Aorta (tissue), 5 donors: ENCODE measurements around the gene MTCL1. TPM values are rescaled to one million over a fixed set of nuclear protein-coding genes. Genes with fewer than 3 reads are reported as not detected.

Experiments
- ATAC-seq: fragments of 200-7000 bp; cut with Tn5 transposase; one replicate; pipeline ENCODE4 v1.9.1; 2022; ENCODE audit warnings: moderate library complexity; ENCODE audit not compliant: low FRiP score
- DNase-seq, 2 donors: peaks; one replicate each; pipeline ENCODE4 v3.0.0-alpha.2; 2020
- H3K27ac ChIP-seq, 2 donors: one replicate each; pipeline ENCODE4 v1.5.1; 2013; ENCODE audit warnings: low read length in 2 of 2, mild to moderate bottlenecking in 2 of 2, moderate library complexity in 2 of 2, control low read depth in 1 of 2, inconsistent platforms in 1 of 2, low read depth in 1 of 2
- H3K27me3 ChIP-seq, 2 donors: one replicate each; pipeline ENCODE4 v1.6.1; 2013; ENCODE audit warnings: control low read depth in 1 of 2, low read length in 1 of 2, mild to moderate bottlenecking in 1 of 2, moderate library complexity in 1 of 2; ENCODE audit not compliant: insufficient read depth in 2 of 2, control insufficient read depth in 1 of 2
- H3K36me3 ChIP-seq, 2 donors: one replicate each; pipeline ENCODE4 v1.6.1; 2013; ENCODE audit warnings: control low read depth in 1 of 2, low read length in 1 of 2, mild to moderate bottlenecking in 1 of 2; ENCODE audit not compliant: insufficient read depth in 2 of 2, control insufficient read depth in 1 of 2
- H3K4me1 ChIP-seq, 2 donors: one replicate each; pipeline ENCODE4 v1.6.1; 2013; ENCODE audit warnings: low read length in 2 of 2, control low read depth in 1 of 2, mild to moderate bottlenecking in 1 of 2, moderate library complexity in 1 of 2; ENCODE audit not compliant: insufficient read depth in 2 of 2, control insufficient read depth in 1 of 2
- H3K4me3 ChIP-seq, 2 donors: one replicate each; pipeline ENCODE4 v1.5.1; 2013; ENCODE audit warnings: low read length in 2 of 2, control low read depth in 1 of 2, mild to moderate bottlenecking in 1 of 2
- H3K9me3 ChIP-seq: one replicate; pipeline ENCODE4 v1.6.1; 2013; ENCODE audit warnings: mild to moderate bottlenecking, low read length; ENCODE audit not compliant: control insufficient read depth
- WGBS, 2 donors: extraction: QIAGEN DNeasy Blood & Tissue Kit; methylation state at CpG; one replicate each; pipeline ENCODE4 v1.1.7; 2013; 5-methylcytosine and 5-hydroxymethylcytosine counted together
- intact Hi-C, 2 donors: fragments of 100-400 bp; cut with DNase I; formaldehyde crosslinking; loops; one replicate each; pipeline versions ENCODE4 v1.14.2 to v1.15.0; 2022
- polyA plus RNA-seq, 2 donors: library from polyadenylated mRNA; stranded (reverse); fragments of 200-250 nt; gene quantifications; one replicate each; pipeline ENCODE4 v1.2.3, GENCODE V29; 2013
- total RNA-seq, 2 donors: library from RNA; stranded (reverse); fragmentation: NEBNext Ultra II Directional; extraction: Animal tissue kit (Norgen Biotek cat#: 25700); gene quantifications; one replicate each; pipeline ENCODE4 v1.2.1, GENCODE V29; 2021
- donor health status: healthy with polysubstance abuse.
- donor health status: Bipolar disorder and iron deficiency.
- donor health status: DM: no; HTN: no; CAD: no.
- donor health status: DM: no; HTN: no; CAD: no.
- donor health status: DM: yes; HTN: yes; CAD: no.

Gene MTCL1
- total and polyA plus RNA-seq, 4 donors, result 0.75 to 14.2 (median 6.2) TPM

DNA sequence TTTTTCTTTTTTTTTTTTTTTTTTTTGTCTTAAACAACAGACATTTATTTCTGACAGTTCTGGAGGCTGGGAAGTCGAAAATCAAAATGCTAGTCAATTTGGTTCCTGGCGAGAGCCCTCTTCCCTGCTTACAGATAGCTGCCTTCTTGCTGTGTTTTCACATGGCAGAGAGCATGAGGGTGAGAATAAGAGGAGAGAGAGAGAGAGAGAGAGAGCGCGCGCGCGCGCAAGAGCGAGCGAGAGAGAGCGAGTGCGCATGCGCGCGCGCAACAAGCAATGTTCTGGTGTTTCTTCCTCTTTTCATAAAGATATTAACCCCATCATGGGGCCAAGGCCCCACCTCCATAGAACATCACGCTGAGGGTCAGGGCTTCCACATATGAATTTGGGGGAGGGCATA, 20.9 kb downstream of the MTCL1 start:
- DNase-seq (no peak), ATAC-seq (no peak)

DNA sequence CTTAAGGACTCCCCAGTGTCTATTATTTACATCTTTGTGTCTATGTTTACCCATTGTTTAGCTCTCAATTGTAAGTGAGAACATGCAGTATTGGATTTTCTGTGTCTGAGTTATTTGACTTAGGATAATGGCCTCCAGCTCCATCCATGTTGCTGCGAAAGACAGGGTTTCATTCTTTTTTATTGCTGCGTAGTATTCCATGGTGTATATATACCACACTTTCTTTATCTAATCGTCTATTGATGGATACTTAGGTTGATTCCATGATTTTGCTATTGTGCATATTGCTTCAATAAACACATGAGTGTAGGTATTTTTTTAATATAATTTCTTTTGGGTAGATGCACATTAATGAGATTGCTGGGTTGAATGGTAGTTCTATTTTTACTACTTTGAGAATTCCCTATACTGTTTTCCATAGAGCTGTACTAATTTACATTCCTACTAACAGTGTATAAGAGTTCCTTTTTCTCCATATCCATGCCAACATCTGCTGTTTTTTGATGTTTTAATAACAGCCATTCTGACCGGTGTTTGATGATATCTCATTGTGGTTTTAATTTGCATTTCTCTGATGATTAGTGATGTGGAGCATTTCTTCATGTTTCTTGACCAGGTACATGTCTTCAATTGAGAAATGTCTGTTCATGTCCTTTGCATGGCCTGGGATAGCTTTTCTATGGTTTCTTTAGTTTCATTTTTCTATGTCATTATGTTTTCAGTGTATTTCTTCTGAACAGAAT, 21.8 kb downstream of the MTCL1 start:
- WGBS, 2 donors, result 94 to 97% methylated on average over 4 of the region's 4 CpGs
- Histone ChIP-seq H3K27me3 (no peaks in the 10 kb centered on the region), H3K4me3 (no peak overlapping the region), H3K9me3 (no peaks in the 10 kb centered on the region), H3K4me1 (no peaks in the 10 kb centered on the region), H3K36me3 (no peaks in the 10 kb centered on the region), H3K27ac (no peak overlapping the region)
- DNase-seq, result no peak
- intact Hi-C loops, result no loop called here
- no peak for ATAC-seq

More for the DNA sequence above, 20.9 kb downstream of the MTCL1 start:
- Histone ChIP-seq H3K27me3 (no peaks in the 10 kb centered on the region), H3K27ac (no peak overlapping the region), H3K36me3 (peaks cover 0 to under 1% of the 10 kb centered on the region in 2 donors), H3K4me3 (no peak overlapping the region), H3K4me1 (no peaks in the 10 kb centered on the region), H3K9me3 (no peaks in the 10 kb centered on the region)
- intact Hi-C loops, result no loop called here
- 96 to 99% methylated on average over 3 to 17 of the region's 17 CpGs for WGBS, 2 donors

GRCh38 chr18:8730080-8730827, 24.9 kb downstream of the MTCL1 start:
- DNase-seq (peak; percentile 70 to 78), ATAC-seq (peak; percentile 81)
- Histone ChIP-seq H3K4me1 (no peaks in the 10 kb centered on the region), H3K27ac (no peak overlapping the region), H3K4me3 (no peak overlapping the region), H3K27me3 (no peaks in the 10 kb centered on the region), H3K36me3 (no peaks in the 10 kb centered on the region), H3K9me3 (no peaks in the 10 kb centered on the region)
- 19 to 21% methylated on average over 16 of the region's 16 CpGs for WGBS, 2 donors
- intact Hi-C loops, result no loop called here

- no peaks in the 10 kb centered on the region for H3K27me3 ChIP-seq
- intact Hi-C loops, result no loop called here
- H3K9me3 ChIP-seq, result no peaks in the 10 kb centered on the region
- ATAC-seq (no peak), DNase-seq (no peak)
- H3K36me3 ChIP-seq, result no peaks in the 10 kb centered on the region
- no peak overlapping the region for H3K4me3 ChIP-seq
- H3K4me1 ChIP-seq, result no peaks in the 10 kb centered on the region
- H3K27ac ChIP-seq, result no peak overlapping the region
- WGBS, 2 donors, result 95% methylated on average over 22 of the region's 22 CpGs
Observed at GRCh38 chr18:8732442-8733360, 27.3 kb downstream of the MTCL1 start.

GRCh38 chr18:8734496-8734895, 29.1 kb downstream of the MTCL1 start:
- H3K9me3 ChIP-seq, result no peaks in the 10 kb centered on the region
- 92 to 94% methylated on average over 5 of the region's 5 CpGs for WGBS, 2 donors
- no peak for ATAC-seq
- no peaks in the 10 kb centered on the region for H3K27me3 ChIP-seq
- no peak overlapping the region for H3K4me3 ChIP-seq
- no peaks in the 10 kb centered on the region for H3K4me1 ChIP-seq
- no peak overlapping the region for H3K27ac ChIP-seq
- DNase-seq, result no peak
- no peaks in the 10 kb centered on the region for H3K36me3 ChIP-seq
- intact Hi-C loops, result no loop called here

GRCh38 chr18:8735274-8735673, 29.9 kb downstream of the MTCL1 start:
- 66 to 71% methylated on average over 2 of the region's 2 CpGs for WGBS, 2 donors
- no peak overlapping the region for H3K4me3 ChIP-seq

GRCh38 chr18:8741117-8741516, 35.8 kb downstream of the MTCL1 start:
- Histone ChIP-seq H3K36me3 (no peaks in the 10 kb centered on the region), H3K4me1 (no peaks in the 10 kb centered on the region), H3K27me3 (no peaks in the 10 kb centered on the region), H3K4me3 (no peak overlapping the region), H3K9me3 (no peaks in the 10 kb centered on the region), H3K27ac (no peak overlapping the region)
- 93 to 96% methylated on average over 1 of the region's 1 CpG for WGBS, 2 donors
- intact Hi-C loops, result no loop called here
- DNase-seq (no peak), ATAC-seq (no peak)

More at GRCh38 chr18:8735274-8735673, 29.9 kb downstream of the MTCL1 start:
- no peak overlapping the region for H3K27ac ChIP-seq
- no peaks in the 10 kb centered on the region for H3K36me3 ChIP-seq
- no peaks in the 10 kb centered on the region for H3K4me1 ChIP-seq
- H3K9me3 ChIP-seq, result no peaks in the 10 kb centered on the region
- no peak for ATAC-seq
- H3K27me3 ChIP-seq, result no peaks in the 10 kb centered on the region
- DNase-seq, result no peak
- intact Hi-C loops, result no loop called here

DNA sequence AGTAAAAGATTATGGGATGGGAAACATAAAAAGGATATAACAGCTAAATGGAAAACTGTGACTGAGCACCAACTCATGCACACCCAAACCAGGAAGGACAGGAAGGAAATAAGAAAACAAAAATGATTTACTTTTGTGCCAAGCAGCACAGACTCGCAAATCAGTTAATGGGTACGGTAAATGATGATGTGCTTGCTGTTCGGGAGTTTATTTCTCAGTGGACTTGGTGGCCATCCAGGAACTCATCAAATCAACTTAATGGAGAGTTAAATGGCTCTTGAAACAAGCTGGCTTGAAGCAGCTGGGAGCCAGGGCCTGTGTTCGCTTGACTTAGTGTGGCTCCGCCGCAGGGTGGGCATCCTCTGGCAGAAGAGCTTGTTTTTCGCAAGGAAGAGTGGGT, 36.2 kb downstream of the MTCL1 start:
- intact Hi-C loops, result no loop called here
- H3K9me3 ChIP-seq, result no peaks in the 10 kb centered on the region
- H3K27ac ChIP-seq, result no peak overlapping the region
- WGBS, 2 donors, result 83 to 97% methylated on average over 7 of the region's 7 CpGs
- H3K27me3 ChIP-seq, result no peaks in the 10 kb centered on the region
- no peaks in the 10 kb centered on the region for H3K4me1 ChIP-seq
- DNase-seq, result no peak
- ATAC-seq, result no peak
- no peaks in the 10 kb centered on the region for H3K36me3 ChIP-seq
- H3K4me3 ChIP-seq, result no peak overlapping the region
